Liver (tissue), 9 donors: Measurements from ENCODE around the gene SLC16A9. TPM values are rescaled to one million over a fixed set of nuclear protein-coding genes. Genes with fewer than 3 reads are reported as not detected.

Source experiments
- DNase-seq: peaks from one replicate; pipeline ENCODE4 v3.0.0-alpha.2; 2017; ENCODE audit warnings: low spot score
- H3K27ac ChIP-seq, 2 donors: one replicate each; pipeline ENCODE4 v1.7.0; 2013; ENCODE audit warnings: inconsistent platforms in 2 of 2, low read length in 2 of 2, control low read depth in 1 of 2, low read depth in 1 of 2, mild to moderate bottlenecking in 1 of 2
- H3K27me3 ChIP-seq, 4 donors: one replicate each; pipeline versions ENCODE4 v1.6.1 to v1.7.0; 2013; ENCODE audit warnings: low read length in 3 of 4, inconsistent platforms in 1 of 4, mild to moderate bottlenecking in 1 of 4, moderate library complexity in 1 of 4; ENCODE audit not compliant: control insufficient read depth in 4 of 4, insufficient read depth in 4 of 4
- H3K36me3 ChIP-seq, 4 donors: one replicate each; pipeline versions ENCODE4 v1.6.1 to v1.7.0; 2013; ENCODE audit warnings: low read length in 3 of 4, mild to moderate bottlenecking in 3 of 4, low read depth in 1 of 4, moderate library complexity in 1 of 4; ENCODE audit not compliant: control insufficient read depth in 4 of 4, insufficient read depth in 3 of 4
- H3K4me1 ChIP-seq, 4 donors: one replicate each; pipeline versions ENCODE4 v1.6.1 to v1.7.0; 2013; ENCODE audit warnings: low read length in 3 of 4, mild to moderate bottlenecking in 3 of 4, moderate library complexity in 1 of 4; ENCODE audit not compliant: control insufficient read depth in 4 of 4, insufficient read depth in 4 of 4
- H3K4me3 ChIP-seq, 3 donors: one replicate each; pipeline versions ENCODE4 v1.6.1 to v1.7.0; 2013; ENCODE audit warnings: low read length in 3 of 3, control low read depth in 1 of 3, low read depth in 1 of 3, mild to moderate bottlenecking in 1 of 3
- H3K9ac ChIP-seq, 2 donors: one replicate each; pipeline ENCODE4 v1.7.0; 2013; ENCODE audit warnings: low read length in 2 of 2, mild to moderate bottlenecking in 2 of 2, moderate library complexity in 2 of 2, control low read depth in 1 of 2, low read depth in 1 of 2
- H3K9me3 ChIP-seq, 4 donors: one replicate each; pipeline versions ENCODE4 v1.6.1 to v1.7.0; 2013; ENCODE audit warnings: low read length in 3 of 4; ENCODE audit not compliant: control insufficient read depth in 4 of 4
- FOXA1 ChIP-seq: IDR thresholded peaks from 2 replicates; pipeline ENCODE4 v1.6.1; 2016; ENCODE audit warnings: antibody characterized with exemption
- FOXA2 ChIP-seq: IDR thresholded peaks from 2 replicates; pipeline ENCODE4 v1.6.1; 2016; ENCODE audit warnings: antibody characterized with exemption
- GABPA ChIP-seq, 2 donors: IDR thresholded peaks in 1 of 2; conservative IDR thresholded peaks in 1 of 2; 2 replicates each; pipeline ENCODE4 v1.6.1; 2016; ENCODE audit warnings: antibody characterized with exemption in 2 of 2, mild to moderate bottlenecking in 1 of 2, moderate library complexity in 1 of 2
- HNF4A ChIP-seq, 2 donors: conservative IDR thresholded peaks; 2 replicates each; pipeline ENCODE4 v1.6.1; 2016; ENCODE audit warnings: antibody characterized with exemption in 2 of 2, mild to moderate bottlenecking in 2 of 2
- HNF4G ChIP-seq: IDR thresholded peaks from 2 replicates; pipeline ENCODE4 v1.6.1; 2016; ENCODE audit warnings: antibody characterized with exemption
- JUND ChIP-seq, 2 donors: IDR thresholded peaks; 2 replicates each; pipeline ENCODE4 v1.6.1; 2016; ENCODE audit warnings: antibody characterized with exemption in 2 of 2
- NR2F2 ChIP-seq: IDR thresholded peaks from 2 replicates; pipeline ENCODE4 v1.6.1; 2016; ENCODE audit warnings: antibody characterized with exemption
- RAD21 ChIP-seq, 2 donors: IDR thresholded peaks; 2 replicates each; pipeline ENCODE4 v1.6.1; 2016; ENCODE audit warnings: antibody characterized with exemption in 2 of 2, mild to moderate bottlenecking in 2 of 2
- RXRA ChIP-seq, 2 donors: IDR thresholded peaks; 2 replicates each; pipeline ENCODE4 v1.6.1; 2017 to 2018; ENCODE audit warnings: antibody characterized with exemption in 2 of 2, mild to moderate bottlenecking in 1 of 2
- SP1 ChIP-seq: IDR thresholded peaks from 2 replicates; pipeline ENCODE4 v1.6.1; 2018; ENCODE audit warnings: antibody characterized with exemption, mild to moderate bottlenecking
- YY1 ChIP-seq: IDR thresholded peaks from 2 replicates; pipeline ENCODE4 v1.6.1; 2016; ENCODE audit warnings: antibody characterized with exemption, mild to moderate bottlenecking
- WGBS: extraction: QIAGEN DNeasy Blood & Tissue Kit; methylation state at CpG from one replicate; pipeline ENCODE4 v1.1.7; 2013; 5-methylcytosine and 5-hydroxymethylcytosine counted together
- polyA plus RNA-seq, 2 donors: library from polyadenylated mRNA; stranded (reverse) in 1 of 2; unstranded in 1 of 2; fragments of 200-250 nt in 1 of 2; fragments of >200 nt in 1 of 2; fragmentation: Nextera tagmentation in 1 of 2; extraction: Ambion mirVana in 1 of 2; gene quantifications; one replicate each; pipeline versions ENCODE4 v1.2.1 to v1.2.3, GENCODE V29; 2013 to 2015
- total RNA-seq, 2 donors: library from RNA; depleted of rRNA; stranded (reverse); fragments of >200 nt; gene quantifications; one replicate each; pipeline ENCODE4 v1.2.3, GENCODE V29; 2014
- TF ChIP-seq, protein P1 (sequence below): IDR thresholded peaks from 2 replicates; pipeline ENCODE4 v1.6.1; 2016; ENCODE audit warnings: antibody characterized with exemption
- TF ChIP-seq, protein P2 (sequence below): IDR thresholded peaks from 2 replicates; pipeline ENCODE4 v1.6.1; 2016; ENCODE audit warnings: antibody characterized with exemption, mild to moderate bottlenecking
- TF ChIP-seq, protein P3 (sequence below): IDR thresholded peaks from 2 replicates; pipeline ENCODE4 v1.6.1; 2016; ENCODE audit warnings: antibody characterized with exemption
- TF ChIP-seq, protein P4 (sequence below): IDR thresholded peaks from 2 replicates; pipeline ENCODE4 v1.6.1; 2016; ENCODE audit warnings: antibody characterized with exemption
- donor health status: healthy.
- donor health status: healthy.
- donor health status: healthy.
- donor health status: healthy.
- donor health status: healthy.

The SLC16A9 gene
- total and polyA plus RNA-seq, 4 donors, result 0.18 to 9.3 (median 0.59) TPM

DNA sequence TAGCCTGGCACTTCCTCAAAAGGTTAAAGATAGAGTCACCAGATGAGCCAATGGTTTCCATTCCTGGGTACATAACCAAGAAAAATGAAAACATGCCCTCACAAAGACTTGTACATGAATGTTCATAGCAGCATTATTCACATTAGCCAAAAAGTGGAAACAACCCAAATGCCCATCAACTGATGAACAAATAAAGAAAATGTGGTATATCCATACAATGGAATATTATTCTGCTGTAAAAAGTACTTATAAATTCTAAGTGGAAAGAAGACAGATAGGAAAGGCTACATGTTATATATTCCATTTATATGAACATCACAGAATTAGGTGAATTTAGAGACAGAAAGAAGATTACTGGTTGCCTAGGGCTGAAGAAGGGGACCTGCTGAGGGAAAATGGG, 10.7 kb upstream of the SLC16A9 start:
- H3K36me3 ChIP-seq, result no peaks in the 10 kb centered on the region
- H3K9me3 ChIP-seq, result no peaks in the 10 kb centered on the region
- peaks cover 0 to 2% (median 0%) of the 10 kb centered on the region in 4 donors for H3K27me3 ChIP-seq
- H3K4me3 ChIP-seq, result no peak overlapping the region
- no peak overlapping the region for H3K27ac ChIP-seq
- no peak overlapping the region for H3K9ac ChIP-seq
- H3K4me1 ChIP-seq, result no peaks in the 10 kb centered on the region
- DNase-seq, result no peak
- no peak for TF ChIP-seq FOXA1
- TF ChIP-seq, protein P1, sequence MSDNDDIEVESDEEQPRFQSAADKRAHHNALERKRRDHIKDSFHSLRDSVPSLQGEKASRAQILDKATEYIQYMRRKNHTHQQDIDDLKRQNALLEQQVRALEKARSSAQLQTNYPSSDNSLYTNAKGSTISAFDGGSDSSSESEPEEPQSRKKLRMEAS, result no peak
- TF ChIP-seq HNF4A (conservative IDR thresholded peaks at IDR 0.05), result no peak
- no peak for TF ChIP-seq HNF4G
- TF ChIP-seq, protein P2, sequence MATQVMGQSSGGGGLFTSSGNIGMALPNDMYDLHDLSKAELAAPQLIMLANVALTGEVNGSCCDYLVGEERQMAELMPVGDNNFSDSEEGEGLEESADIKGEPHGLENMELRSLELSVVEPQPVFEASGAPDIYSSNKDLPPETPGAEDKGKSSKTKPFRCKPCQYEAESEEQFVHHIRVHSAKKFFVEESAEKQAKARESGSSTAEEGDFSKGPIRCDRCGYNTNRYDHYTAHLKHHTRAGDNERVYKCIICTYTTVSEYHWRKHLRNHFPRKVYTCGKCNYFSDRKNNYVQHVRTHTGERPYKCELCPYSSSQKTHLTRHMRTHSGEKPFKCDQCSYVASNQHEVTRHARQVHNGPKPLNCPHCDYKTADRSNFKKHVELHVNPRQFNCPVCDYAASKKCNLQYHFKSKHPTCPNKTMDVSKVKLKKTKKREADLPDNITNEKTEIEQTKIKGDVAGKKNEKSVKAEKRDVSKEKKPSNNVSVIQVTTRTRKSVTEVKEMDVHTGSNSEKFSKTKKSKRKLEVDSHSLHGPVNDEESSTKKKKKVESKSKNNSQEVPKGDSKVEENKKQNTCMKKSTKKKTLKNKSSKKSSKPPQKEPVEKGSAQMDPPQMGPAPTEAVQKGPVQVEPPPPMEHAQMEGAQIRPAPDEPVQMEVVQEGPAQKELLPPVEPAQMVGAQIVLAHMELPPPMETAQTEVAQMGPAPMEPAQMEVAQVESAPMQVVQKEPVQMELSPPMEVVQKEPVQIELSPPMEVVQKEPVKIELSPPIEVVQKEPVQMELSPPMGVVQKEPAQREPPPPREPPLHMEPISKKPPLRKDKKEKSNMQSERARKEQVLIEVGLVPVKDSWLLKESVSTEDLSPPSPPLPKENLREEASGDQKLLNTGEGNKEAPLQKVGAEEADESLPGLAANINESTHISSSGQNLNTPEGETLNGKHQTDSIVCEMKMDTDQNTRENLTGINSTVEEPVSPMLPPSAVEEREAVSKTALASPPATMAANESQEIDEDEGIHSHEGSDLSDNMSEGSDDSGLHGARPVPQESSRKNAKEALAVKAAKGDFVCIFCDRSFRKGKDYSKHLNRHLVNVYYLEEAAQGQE, result no peak
- no peak for TF ChIP-seq SP1
- no peak for TF ChIP-seq RAD21 (IDR thresholded peaks at IDR 0.05)
- no peak for TF ChIP-seq RXRA (IDR thresholded peaks at IDR 0.05)

DNA sequence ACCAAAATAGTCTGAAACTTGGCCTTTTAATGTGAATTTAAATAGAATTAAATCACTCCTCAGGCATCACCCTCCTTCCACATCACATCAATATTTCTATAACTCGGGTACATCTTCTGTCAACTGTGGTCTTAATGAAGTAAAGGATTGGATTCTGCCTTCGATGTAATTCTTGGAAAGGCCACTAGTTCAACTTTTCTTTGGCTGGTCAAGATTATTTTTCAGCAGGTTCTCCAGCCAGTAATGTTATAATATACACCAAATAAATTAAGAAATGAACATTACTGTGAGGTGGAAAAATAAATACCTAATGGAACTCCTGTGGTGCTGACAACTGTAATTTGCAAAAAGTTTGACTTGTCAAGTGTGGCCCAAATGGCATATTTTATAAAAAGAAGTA, 9.7 kb upstream of the SLC16A9 start:
- no peak for DNase-seq
- peaks cover 0 to 6% (median 0%) of the 10 kb centered on the region in 4 donors for H3K27me3 ChIP-seq
- no peak overlapping the region for H3K27ac ChIP-seq
- no peaks in the 10 kb centered on the region for H3K4me1 ChIP-seq
- TF ChIP-seq, protein P3, sequence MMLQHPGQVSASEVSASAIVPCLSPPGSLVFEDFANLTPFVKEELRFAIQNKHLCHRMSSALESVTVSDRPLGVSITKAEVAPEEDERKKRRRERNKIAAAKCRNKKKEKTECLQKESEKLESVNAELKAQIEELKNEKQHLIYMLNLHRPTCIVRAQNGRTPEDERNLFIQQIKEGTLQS, result no peak
- TF ChIP-seq RAD21 (IDR thresholded peaks at IDR 0.05) (no peak), RXRA (IDR thresholded peaks at IDR 0.05) (no peak), SP1 (no peak), YY1 (no peak)
- TF ChIP-seq, protein P4, sequence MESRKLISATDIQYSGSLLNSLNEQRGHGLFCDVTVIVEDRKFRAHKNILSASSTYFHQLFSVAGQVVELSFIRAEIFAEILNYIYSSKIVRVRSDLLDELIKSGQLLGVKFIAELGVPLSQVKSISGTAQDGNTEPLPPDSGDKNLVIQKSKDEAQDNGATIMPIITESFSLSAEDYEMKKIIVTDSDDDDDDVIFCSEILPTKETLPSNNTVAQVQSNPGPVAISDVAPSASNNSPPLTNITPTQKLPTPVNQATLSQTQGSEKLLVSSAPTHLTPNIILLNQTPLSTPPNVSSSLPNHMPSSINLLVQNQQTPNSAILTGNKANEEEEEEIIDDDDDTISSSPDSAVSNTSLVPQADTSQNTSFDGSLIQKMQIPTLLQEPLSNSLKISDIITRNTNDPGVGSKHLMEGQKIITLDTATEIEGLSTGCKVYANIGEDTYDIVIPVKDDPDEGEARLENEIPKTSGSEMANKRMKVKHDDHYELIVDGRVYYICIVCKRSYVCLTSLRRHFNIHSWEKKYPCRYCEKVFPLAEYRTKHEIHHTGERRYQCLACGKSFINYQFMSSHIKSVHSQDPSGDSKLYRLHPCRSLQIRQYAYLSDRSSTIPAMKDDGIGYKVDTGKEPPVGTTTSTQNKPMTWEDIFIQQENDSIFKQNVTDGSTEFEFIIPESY, result no peak
- WGBS, result 70% methylated on average over 2 of the region's 2 CpGs
- no peak overlapping the region for H3K4me3 ChIP-seq
- no peaks in the 10 kb centered on the region for H3K9me3 ChIP-seq
- H3K36me3 ChIP-seq, result no peaks in the 10 kb centered on the region
- H3K9ac ChIP-seq, result no peak overlapping the region

DNA sequence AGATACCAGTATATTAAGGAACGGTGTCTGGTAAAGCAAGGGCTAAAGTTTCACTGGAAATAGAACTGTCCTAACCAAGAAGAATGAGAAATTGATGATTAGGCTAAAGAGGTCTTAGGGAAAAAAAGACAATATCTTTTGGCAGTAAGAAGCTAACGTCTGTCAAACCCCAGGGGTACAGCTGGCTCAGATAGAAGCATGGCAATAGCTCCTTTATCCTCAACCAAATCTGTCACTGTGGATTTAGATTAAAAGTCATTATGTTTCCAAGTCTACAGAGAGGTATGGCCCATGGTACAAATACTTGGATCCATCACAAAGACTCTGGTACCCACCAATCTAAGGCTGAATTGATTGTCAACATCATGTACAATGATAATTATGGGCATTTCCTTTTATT, 8.6 kb upstream of the SLC16A9 start:
- Histone ChIP-seq H3K27ac (no peak overlapping the region), H3K9me3 (no peaks in the 10 kb centered on the region), H3K9ac (no peak overlapping the region), H3K36me3 (no peaks in the 10 kb centered on the region), H3K27me3 (peaks cover 0 to 6% (median 0%) of the 10 kb centered on the region in 4 donors), H3K4me3 (no peak overlapping the region), H3K4me1 (no peaks in the 10 kb centered on the region)
- WGBS, result 92% methylated on average over 2 of the region's 2 CpGs
- no peak for TF ChIP-seq HNF4G
- no peak for TF ChIP-seq JUND (IDR thresholded peaks at IDR 0.05)
- no peak for TF ChIP-seq HNF4A (conservative IDR thresholded peaks at IDR 0.05)
- no peak for TF ChIP-seq FOXA1
- TF ChIP-seq, protein P3, result no peak
- TF ChIP-seq SP1, result no peak
- no peak for TF ChIP-seq FOXA2
- TF ChIP-seq, protein P1, result no peak
- TF ChIP-seq RAD21 (IDR thresholded peaks at IDR 0.05), result no peak
- TF ChIP-seq NR2F2, result no peak
- no peak for TF ChIP-seq GABPA (IDR thresholded peaks at IDR 0.05 in 1 of 2, conservative IDR thresholded peaks at IDR 0.05 in 1 of 2)
- TF ChIP-seq, protein P2, result no peak
- DNase-seq, result no peak
